HFFc6 (cell line): ENCODE data around the gene CDH15. TPM values are rescaled to one million over a fixed set of nuclear protein-coding genes. Genes with fewer than 3 reads are reported as not detected.

ENCODE experiments used
- DNase-seq: peaks from one replicate; pipeline ENCODE4 v3.0.0-alpha.2; 2018
- H3K27ac Mint-ChIP-seq: 2 replicates; pipeline ENCODE4 v1.8.0; 2020; ENCODE audit warnings: mild to moderate bottlenecking, mixed read lengths
- H3K27me3 Mint-ChIP-seq: 2 replicates; pipeline ENCODE4 v1.8.0; 2021; ENCODE audit warnings: mild to moderate bottlenecking, moderate library complexity, mixed read lengths; ENCODE audit not compliant: insufficient read depth
- H3K36me3 Mint-ChIP-seq: 2 replicates; pipeline ENCODE4 v1.8.0; 2021; ENCODE audit warnings: low read depth, mixed read lengths
- H3K4me1 Mint-ChIP-seq: 2 replicates; pipeline ENCODE4 v1.8.0; 2020; ENCODE audit warnings: low read depth, mixed read lengths
- H3K4me3 Mint-ChIP-seq: 2 replicates; pipeline ENCODE4 v1.8.0; 2020; ENCODE audit warnings: mild to moderate bottlenecking, moderate library complexity, mixed read lengths
- H3K9me3 Mint-ChIP-seq: 2 replicates; pipeline ENCODE4 v1.8.0; 2020; ENCODE audit warnings: mild to moderate bottlenecking, mixed read lengths
- CTCF ChIP-seq: fragments of 200-600 bp; sonication (generic); IDR thresholded peaks from 2 replicates; pipeline ENCODE4 v1.5.0; 2021; ENCODE audit warnings: antibody characterized with exemption, mild to moderate bottlenecking
- total RNA-seq, 6 experiments: library from RNA; stranded (reverse); fragmentation: NEBNext Ultra II Directional; extraction: Animal tissue kit (Norgen Biotek cat#: 25700); gene quantifications; 2 replicates in 1 of 6; 3 replicates in 5 of 6; pipeline ENCODE4 v1.2.3, GENCODE V29; 2021

The CDH15 gene
- total RNA-seq, 6 experiments from 2014 or later = 0.05 to 0.07 TPM; not detected in 4

DNA sequence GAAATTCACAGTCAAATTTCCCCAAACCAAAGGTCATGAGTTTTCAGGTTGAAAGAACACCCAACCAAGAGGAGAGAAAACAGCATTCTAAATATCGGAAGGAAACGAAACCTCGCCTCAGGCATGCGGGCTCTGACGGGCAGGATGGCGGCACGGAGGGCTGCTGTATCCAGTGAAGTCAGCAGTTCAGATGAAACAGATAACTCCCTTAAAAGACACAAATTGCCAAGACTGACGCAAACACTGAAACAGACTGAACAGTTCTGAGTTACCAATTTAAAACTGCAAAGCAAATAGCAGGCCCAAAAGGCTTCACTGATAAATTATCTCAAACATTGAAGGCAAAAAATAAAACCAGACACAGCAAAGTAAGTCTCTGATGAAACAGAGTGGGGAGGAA lies 20.6 kb upstream of the CDH15 start:
- no peak overlapping the region for H3K27ac Mint-ChIP-seq
- H3K4me3 Mint-ChIP-seq = no peak overlapping the region
- peaks cover 2% of the 10 kb centered on the region; the same call in 1 of the 2 replicates for H3K27me3 Mint-ChIP-seq

GRCh38 chr16:89152831-89153700 lies 18.5 kb upstream of the CDH15 start:
- no peak for DNase-seq
- Mint-ChIP-seq H3K27me3 (peaks cover 2% of the 10 kb centered on the region; the same call in 1 of the 2 replicates), H3K27ac (no peak overlapping the region), H3K4me1 (peaks cover 16% of the 10 kb centered on the region), H3K36me3 (peaks cover 35% of the 10 kb centered on the region), H3K9me3 (peaks cover 8% of the 10 kb centered on the region), H3K4me3 (no peak overlapping the region)
- TF ChIP-seq CTCF = no peak

More for the DNA sequence above, 20.6 kb upstream of the CDH15 start:
- no peak for DNase-seq
- no peak for TF ChIP-seq CTCF
- H3K9me3 Mint-ChIP-seq = peaks cover 8% of the 10 kb centered on the region
- peaks cover 16% of the 10 kb centered on the region for H3K4me1 Mint-ChIP-seq
- H3K36me3 Mint-ChIP-seq = peaks cover 48% of the 10 kb centered on the region

DNA sequence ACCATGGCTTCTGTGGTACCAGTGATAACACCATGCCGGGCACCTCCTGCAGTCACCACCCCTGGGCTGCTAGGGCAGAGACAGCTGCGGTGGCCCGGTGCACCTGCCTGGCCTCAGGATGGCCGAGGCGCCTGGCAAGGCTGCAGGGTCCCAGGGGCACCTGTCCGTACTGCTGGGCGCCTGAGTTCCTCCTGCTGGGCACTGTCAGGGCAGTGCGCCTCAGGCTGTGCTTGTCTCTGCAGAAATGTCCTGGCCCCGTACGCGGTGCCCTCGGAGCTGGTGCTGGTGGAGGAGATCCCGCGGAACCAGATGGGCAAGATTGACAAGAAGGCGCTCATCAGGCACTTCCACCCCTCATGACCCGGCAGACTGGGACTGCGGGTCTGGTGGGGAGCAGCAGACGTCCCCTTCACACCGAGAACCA lies 17.7 kb upstream of the CDH15 start:
- no peak for DNase-seq
- H3K4me1 Mint-ChIP-seq = peaks cover 16% of the 10 kb centered on the region
- no peak overlapping the region for H3K27ac Mint-ChIP-seq
- peaks cover 13% of the 10 kb centered on the region for H3K9me3 Mint-ChIP-seq
- TF ChIP-seq CTCF = no peak
- H3K27me3 Mint-ChIP-seq = peaks cover 2% of the 10 kb centered on the region; the same call in 1 of the 2 replicates
- H3K4me3 Mint-ChIP-seq = no peak overlapping the region
- peaks cover 30% of the 10 kb centered on the region for H3K36me3 Mint-ChIP-seq

DNA sequence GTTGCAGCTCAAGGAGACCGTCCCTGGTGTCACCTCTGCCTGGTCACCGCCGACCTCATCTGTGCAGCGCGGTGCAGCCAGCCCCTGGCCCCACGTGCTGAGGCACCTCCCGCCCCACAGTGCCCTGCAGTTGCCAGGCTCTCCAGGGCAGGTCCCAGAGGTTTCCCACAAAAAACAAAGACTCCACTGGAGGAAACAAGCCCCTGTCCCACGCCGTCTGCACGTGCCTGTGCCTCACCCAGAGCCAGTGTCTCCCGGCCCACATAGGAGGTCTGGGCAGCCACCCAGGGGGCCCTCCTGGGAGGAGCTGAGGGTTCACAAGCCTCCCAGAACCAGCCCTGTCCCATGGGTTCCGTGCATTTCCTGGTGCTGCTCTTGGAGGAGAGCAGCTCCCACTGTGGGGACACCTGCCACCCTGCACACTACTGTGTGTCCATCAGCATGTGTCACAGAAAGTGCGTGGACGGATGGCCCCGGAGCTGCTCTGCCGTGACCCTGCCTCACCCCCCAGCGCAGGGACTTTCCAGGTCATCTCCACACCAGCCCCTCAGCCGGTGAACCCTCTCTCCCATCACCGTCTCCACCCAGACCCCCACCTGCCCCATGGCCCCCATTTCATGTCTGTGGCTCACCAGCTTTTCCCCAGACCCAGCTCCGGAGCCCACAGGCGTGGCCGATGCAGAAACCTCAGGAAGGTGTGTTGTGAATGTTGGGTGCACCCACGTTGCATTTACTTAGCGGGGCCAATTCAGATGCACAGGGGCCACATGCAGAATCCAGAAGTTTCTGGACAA lies 17.0 kb upstream of the CDH15 start:
- no peak overlapping the region for H3K4me3 Mint-ChIP-seq
- peaks cover 16% of the 10 kb centered on the region for H3K4me1 Mint-ChIP-seq
- H3K36me3 Mint-ChIP-seq = peaks cover 23% of the 10 kb centered on the region
- peaks cover 9% of the 10 kb centered on the region for H3K9me3 Mint-ChIP-seq
- H3K27ac Mint-ChIP-seq = no peak overlapping the region
- H3K27me3 Mint-ChIP-seq = peaks cover 6% of the 10 kb centered on the region
- TF ChIP-seq CTCF = no peak
- no peak for DNase-seq

- Mint-ChIP-seq H3K4me3 (no peak overlapping the region; the same call in 1 of the 2 replicates), H3K4me1 (peaks cover 16% of the 10 kb centered on the region), H3K9me3 (peaks cover 9% of the 10 kb centered on the region), H3K27ac (peak overlapping the region; percentile 75; the same call in 1 of the 2 replicates), H3K27me3 (peaks cover 8% of the 10 kb centered on the region), H3K36me3 (peaks cover 17% of the 10 kb centered on the region)
- no peak for TF ChIP-seq CTCF
- DNase-seq = peak; percentile 78
Measured at GRCh38 chr16:89155184-89155679, 16.3 kb upstream of the CDH15 start.
